GM19328 (cell line): ENCODE measurements around the gene BRD9.
A peak's percentile ranks its signal among the peaks of the same experiment; 100 is the strongest.
"Not testable (repeated sequence)": the region's sequence is repeated elsewhere in the genome, so short reads cannot be mapped to it uniquely, and the experiment has no call there.

Source experiments
- ATAC-seq: cut with Tn5 transposase; IDR thresholded peaks from one replicate; pipeline ENCODE4 v1.9.1; 2021; ENCODE audit warnings: mild to moderate bottlenecking, moderate library complexity; ENCODE audit not compliant: unreplicated experiment

Gene BRD9

GRCh38 chr5:923281-923873 lies 30.8 kb upstream of the BRD9 start:
- ATAC-seq, result peak; percentile 72

GRCh38 chr5:922436-923280 lies 30.1 kb upstream of the BRD9 start:
- ATAC-seq, result no peak

GRCh38 chr5:921456-922435 lies 29.1 kb upstream of the BRD9 start:
- ATAC-seq, result no peak

GRCh38 chr5:920321-920720 lies 27.7 kb upstream of the BRD9 start:
- no peak for ATAC-seq

GRCh38 chr5:919356-920000 lies 26.9 kb upstream of the BRD9 start:
- no peak for ATAC-seq

- not testable (repeated sequence) for ATAC-seq
Observed at GRCh38 chr5:918717-919116, 26.1 kb upstream of the BRD9 start.

GRCh38 chr5:916441-917293 lies 24.1 kb upstream of the BRD9 start:
- no peak for ATAC-seq

GRCh38 chr5:915946-916345 lies 23.3 kb upstream of the BRD9 start:
- ATAC-seq, result no peak

- ATAC-seq, result not testable (repeated sequence)
Observed at GRCh38 chr5:915346-915745, 22.7 kb upstream of the BRD9 start.

GRCh38 chr5:914612-915011 lies 22.0 kb upstream of the BRD9 start:
- no peak for ATAC-seq

GRCh38 chr5:914174-914573 lies 21.6 kb upstream of the BRD9 start:
- ATAC-seq, result no peak

GRCh38 chr5:912280-913091 lies 19.9 kb upstream of the BRD9 start:
- ATAC-seq, result no peak

GRCh38 chr5:911601-912000 lies 19.0 kb upstream of the BRD9 start:
- no peak for ATAC-seq

- ATAC-seq, result no peak
Observed at GRCh38 chr5:910769-911160, 18.2 kb upstream of the BRD9 start.

GRCh38 chr5:909994-910768 lies 17.6 kb upstream of the BRD9 start:
- ATAC-seq, result no peak

- no peak for ATAC-seq
Observed at GRCh38 chr5:909086-909485, 16.5 kb upstream of the BRD9 start.

GRCh38 chr5:908172-908571 lies 15.6 kb upstream of the BRD9 start:
- no peak for ATAC-seq

- ATAC-seq, result no peak
Observed at GRCh38 chr5:907366-907910, 14.8 kb upstream of the BRD9 start.
